Measurements from ENCODE around the gene CCDC92B.
A peak's percentile ranks its signal among the peaks of the same experiment; 100 is the strongest.

The CCDC92B gene

DNA sequence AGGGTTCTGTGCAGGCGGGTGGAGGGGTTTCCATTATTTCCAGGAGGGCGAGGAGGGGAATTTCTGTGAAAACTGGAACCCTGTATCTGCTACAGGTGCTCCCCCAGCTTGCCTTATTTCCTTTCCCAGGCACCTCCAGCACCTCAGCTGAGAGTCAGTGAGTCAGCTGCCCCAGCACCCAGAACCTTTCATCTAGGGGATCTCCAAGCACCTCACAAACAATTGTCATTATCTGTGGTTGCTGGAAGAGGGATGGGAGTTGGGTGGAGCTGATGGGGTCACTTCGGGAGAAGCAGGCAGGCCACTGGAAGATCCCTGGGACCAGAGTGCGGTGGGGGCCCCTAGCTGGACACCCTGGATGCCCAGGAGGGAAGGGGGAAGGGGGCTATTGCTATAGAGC is 27.8 kb downstream of the CCDC92B start:
- peak; percentile 4 for DNase-seq (ENCODE audit: low spot score)

DNA sequence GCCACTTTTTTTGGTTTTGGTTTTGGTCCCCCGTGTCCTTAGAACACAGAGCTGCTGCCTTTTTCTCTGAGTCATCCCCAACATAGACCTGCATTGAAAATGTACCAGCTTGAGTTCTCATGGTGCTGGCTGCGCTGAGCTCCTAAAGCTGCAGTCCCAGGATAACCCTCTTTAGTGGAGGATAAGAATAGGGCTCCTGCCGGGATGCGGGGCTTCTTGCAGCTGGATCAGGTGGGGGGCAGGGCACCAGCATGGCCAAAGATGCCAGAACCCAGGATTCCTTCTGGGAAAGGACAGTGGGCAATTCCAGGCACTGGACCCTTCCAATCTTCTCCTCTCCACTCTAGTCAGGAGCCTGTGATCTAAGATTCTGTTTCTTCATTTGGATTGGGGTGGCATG is 29.6 kb downstream of the CCDC92B start:
- peak; percentile 3 for DNase-seq (ENCODE audit: low spot score)

- no peak for DNase-seq (ENCODE audit: low spot score)
These were observed 31.1 kb downstream of the CCDC92B start for GRCh38 chr17:2718150-2718938.

GRCh38 chr17:2716649-2717048 is 32.8 kb downstream of the CCDC92B start:
- DNase-seq (ENCODE audit: low spot score): no peak

- no peak for DNase-seq (ENCODE audit: low spot score)
These were observed 35.6 kb downstream of the CCDC92B start for GRCh38 chr17:2713881-2714280.

DNA sequence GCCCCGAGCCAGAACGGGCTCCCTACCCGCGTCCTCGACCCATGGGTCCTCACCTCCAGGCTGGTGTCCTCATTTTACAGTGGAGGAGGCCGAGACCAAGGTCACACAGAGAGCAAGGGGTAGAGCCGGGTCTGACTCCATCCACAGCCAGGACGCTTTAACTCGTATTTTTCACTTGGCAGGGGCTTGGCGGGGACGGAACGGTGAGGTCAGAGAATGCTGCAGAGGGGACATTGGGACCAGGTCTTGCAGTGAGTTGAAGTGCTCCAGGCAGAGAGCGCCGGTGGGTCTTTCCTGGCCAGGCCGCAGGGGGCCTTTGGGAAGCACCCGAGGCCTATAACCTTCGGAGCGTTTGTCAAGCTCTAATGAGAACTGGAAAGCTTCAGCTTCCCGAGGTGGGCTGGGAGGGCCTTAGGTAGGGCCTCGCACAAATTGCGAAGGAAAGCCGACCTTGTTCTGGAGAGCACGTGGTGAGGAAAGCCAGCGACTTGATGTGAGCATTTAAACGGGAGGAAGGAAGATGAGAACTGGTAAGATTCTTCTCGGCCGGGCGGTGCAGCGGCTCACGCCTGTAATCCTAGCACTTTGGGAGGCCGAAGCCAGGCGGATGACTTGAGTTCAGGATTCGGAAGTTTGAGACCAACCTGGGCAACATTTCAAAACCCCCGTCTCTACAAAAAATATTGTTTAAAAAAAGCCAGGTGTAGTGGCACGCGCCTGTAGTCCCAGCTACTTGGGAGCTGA is 37.0 kb downstream of the CCDC92B start:
- DNase-seq (ENCODE audit: low spot score): no peak

- DNase-seq (ENCODE audit: low spot score): peak; percentile 91
These were observed 37.7 kb downstream of the CCDC92B start, which contains the start of gene CLUH for GRCh38 chr17:2711608-2712299. Gene CLUH, minus strand, starts transcription at chr17:2711764. Its CDS starts 103 bp downstream, at chr17:2711661.

DNA sequence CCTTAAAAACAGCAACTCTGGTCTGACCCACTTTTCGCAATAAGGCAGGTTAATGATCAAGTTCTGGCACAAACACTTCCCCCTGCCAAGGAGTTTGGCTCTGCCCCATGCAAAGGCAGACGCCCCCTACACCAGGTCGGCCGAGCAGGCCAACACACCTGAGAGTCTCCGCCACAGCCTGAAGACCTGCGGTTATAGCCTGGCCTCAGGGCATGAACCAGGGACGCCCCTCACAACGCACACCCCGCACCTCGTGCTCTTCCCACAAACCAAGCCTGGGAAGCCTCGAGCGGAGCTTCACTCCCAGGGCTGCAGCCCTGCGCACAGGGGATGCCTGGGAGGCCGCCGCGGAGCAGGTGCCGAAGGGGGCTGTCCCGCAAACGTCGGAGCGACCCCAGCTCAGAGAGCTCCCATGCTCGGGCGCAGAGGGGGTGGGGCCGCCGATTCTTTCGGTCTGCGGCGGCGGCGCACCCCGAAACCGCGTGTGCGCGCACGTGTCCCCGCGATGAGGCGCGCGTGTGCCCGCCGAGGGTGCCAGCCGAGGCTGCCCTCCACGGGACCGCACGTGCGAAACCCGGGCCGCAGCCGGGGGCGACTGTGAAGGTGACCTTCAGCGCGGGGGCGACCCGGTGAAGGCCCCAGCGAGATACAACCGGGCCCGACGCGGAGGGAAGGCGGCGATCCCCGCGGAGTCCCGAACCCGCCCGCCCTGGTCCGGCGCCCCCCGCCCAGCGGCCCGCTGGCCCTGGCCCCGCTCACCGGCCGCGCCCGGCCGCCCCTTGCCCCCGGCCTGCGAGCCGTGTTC is 38.4 kb downstream of the CCDC92B start:
- DNase-seq (ENCODE audit: low spot score): no peak

GRCh38 chr17:2710071-2710802 is 39.2 kb downstream of the CCDC92B start:
- DNase-seq (ENCODE audit: low spot score): no peak

DNA sequence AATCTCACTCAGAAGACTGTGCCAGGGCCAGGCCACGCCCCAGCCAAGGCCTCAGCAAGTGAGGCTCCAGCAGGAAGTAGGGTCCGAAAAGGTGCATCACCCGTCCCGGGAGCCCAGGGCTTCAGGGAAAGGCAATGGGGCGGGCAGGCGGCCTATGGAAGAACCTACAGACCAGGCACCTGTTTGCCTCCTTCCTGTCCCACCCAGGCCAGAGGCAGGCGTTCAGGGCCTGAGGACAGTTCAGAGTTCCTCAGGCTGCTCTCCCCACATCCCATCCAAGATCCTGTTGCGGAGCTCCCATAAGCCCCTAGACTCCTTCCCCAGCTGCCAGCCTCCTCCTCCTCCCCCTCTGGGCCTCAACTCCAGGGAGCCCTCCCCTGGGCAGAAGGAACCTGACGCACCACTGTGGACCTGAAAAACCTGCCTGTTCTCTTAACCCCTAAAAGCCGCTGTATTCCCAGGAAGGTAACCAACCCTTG is 40.2 kb downstream of the CCDC92B start:
- no peak for DNase-seq (ENCODE audit: low spot score)

- DNase-seq (ENCODE audit: low spot score): no peak
These were observed 40.8 kb downstream of the CCDC92B start for GRCh38 chr17:2708585-2709182.

- peak; percentile 54 for DNase-seq (ENCODE audit: low spot score)
These were observed 41.5 kb downstream of the CCDC92B start for GRCh38 chr17:2707721-2708584.

- no peak for DNase-seq (ENCODE audit: low spot score)
These were observed 42.4 kb downstream of the CCDC92B start for GRCh38 chr17:2706911-2707510.

DNA sequence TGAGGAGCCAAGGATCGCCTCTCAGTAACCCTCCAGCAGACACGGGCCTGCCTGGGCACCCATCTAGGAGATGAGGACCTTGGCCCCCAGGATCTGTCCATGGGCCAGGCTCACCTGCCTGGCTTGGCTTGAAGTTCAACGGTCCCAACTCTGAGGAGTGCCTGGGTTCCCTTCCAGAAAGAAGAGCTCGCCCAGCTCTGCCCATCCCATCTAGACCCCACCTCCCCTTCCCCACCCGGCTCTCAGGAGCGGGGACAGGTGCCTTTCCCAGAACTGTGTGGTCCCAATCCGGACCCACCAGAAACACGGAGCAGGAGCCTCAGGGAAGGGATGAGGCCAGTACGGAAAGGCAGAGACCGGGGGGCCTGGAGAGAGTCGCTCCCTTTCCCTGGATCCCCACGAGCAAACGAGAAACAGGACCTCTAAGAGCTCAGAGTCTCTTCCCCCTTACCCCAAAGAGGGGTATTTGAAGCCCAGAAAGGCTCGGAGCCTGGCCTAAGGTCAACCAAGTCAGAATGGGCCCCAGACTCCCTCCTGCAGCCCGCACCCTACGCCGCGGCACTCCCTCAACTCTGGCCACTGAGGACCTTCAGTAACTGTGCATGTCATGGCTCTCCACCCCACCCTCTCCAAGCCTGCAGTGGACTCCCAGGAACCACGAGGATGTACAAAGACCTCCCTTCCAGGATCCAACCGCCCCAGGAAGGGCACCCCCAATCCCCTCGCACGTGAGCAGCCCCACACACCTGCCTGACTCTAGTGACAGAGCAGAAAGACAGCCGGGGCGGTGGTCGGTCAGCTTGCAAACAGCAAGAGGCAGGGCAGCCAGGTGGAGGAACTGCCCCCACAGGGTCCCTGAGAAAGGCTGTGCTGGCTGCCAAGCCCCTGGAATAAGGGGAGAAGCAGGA is 43.3 kb downstream of the CCDC92B start:
- DNase-seq (ENCODE audit: low spot score): no peak

- DNase-seq (ENCODE audit: low spot score): peak; percentile 3
These were observed 44.2 kb downstream of the CCDC92B start for GRCh38 chr17:2705263-2705662.

DNA sequence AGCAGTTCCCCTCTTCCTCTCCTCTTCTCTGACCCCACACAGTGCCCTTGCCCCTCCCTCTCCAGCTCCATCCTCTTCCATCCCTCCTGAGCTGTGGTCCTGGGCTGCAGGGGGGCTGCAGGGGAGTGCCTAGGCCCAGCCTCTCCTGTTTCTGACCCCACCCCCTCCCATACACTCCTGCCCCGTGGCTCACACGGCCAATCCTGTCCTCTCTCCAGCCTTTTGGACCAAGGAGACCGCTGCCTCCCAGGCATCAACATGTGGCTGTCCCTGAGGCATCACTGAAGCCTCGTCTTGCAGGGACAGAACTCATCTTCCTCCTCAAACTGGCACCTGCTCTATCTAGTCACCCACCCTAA is 44.6 kb downstream of the CCDC92B start:
- peak; percentile 3 for DNase-seq (ENCODE audit: low spot score)

- DNase-seq (ENCODE audit: low spot score): peak; percentile 4
These were observed 45.2 kb downstream of the CCDC92B start for GRCh38 chr17:2704031-2704889.
